ENCODE measurements around the gene MYRF. TPM values are rescaled to one million over a fixed set of nuclear protein-coding genes. Genes with fewer than 3 reads are reported as not detected.
A peak's percentile ranks its signal among the peaks of the same experiment; 100 is the strongest.

The MYRF gene
- total RNA-seq, 1 donor from 2014 or later, result 0.30 TPM

- peak; percentile 57 for DNase-seq
Measured at GRCh38 chr11:61718621-61719302, 33.7 kb upstream of the MYRF start.

- DNase-seq, result no peak
Measured at GRCh38 chr11:61719978-61720377, 32.5 kb upstream of the MYRF start.

DNA sequence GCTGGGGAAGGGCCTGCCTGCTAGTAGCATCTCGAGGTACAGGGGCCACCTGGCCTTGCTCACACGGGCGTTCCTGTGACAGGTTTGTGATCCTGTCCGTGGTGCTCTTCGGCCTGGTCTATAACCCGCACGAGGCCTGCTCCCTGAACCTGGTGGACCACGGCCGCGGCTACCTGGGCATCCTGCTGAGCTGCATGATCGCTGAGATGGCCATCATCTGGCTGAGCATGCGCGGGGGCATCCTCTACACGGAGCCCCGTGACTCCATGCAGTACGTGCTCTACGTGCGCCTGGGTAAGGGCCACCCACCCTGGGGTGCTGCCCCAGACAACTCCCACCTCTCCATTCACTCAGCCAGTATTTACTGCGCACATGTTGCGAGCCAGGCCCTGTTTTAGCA lies 31.8 kb upstream of the MYRF start:
- no peak for DNase-seq

- DNase-seq, result no peak
Measured at GRCh38 chr11:61724437-61724836, 28.0 kb upstream of the MYRF start.

GRCh38 chr11:61725781-61726231 lies 26.6 kb upstream of the MYRF start:
- no peak for DNase-seq

DNA sequence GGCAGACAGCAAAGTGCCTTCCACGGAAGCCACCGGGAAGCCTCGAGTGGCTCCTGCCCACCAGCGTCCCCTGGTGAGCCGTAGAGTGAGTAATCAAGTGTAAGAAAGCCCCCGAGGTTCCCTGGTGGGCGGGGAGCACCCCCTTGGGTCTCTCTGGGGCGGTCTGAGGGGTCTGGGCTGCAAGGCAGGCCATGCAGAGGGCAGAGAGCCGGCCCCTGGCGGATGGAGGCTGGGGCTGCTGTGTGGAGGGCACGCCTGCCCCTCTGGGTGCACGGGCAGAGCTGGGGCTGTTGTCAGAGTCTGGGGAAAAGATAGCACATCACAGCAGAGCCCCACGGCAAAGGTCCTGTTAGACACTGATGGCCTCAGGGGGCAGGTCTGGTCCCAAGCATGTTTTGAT lies 25.7 kb upstream of the MYRF start:
- DNase-seq, result no peak

GRCh38 chr11:61727401-61727811 lies 25.0 kb upstream of the MYRF start:
- no peak for DNase-seq

GRCh38 chr11:61728066-61728939 lies 24.1 kb upstream of the MYRF start:
- DNase-seq, result no peak

GRCh38 chr11:61728940-61729219 lies 23.6 kb upstream of the MYRF start:
- no peak for DNase-seq

DNA sequence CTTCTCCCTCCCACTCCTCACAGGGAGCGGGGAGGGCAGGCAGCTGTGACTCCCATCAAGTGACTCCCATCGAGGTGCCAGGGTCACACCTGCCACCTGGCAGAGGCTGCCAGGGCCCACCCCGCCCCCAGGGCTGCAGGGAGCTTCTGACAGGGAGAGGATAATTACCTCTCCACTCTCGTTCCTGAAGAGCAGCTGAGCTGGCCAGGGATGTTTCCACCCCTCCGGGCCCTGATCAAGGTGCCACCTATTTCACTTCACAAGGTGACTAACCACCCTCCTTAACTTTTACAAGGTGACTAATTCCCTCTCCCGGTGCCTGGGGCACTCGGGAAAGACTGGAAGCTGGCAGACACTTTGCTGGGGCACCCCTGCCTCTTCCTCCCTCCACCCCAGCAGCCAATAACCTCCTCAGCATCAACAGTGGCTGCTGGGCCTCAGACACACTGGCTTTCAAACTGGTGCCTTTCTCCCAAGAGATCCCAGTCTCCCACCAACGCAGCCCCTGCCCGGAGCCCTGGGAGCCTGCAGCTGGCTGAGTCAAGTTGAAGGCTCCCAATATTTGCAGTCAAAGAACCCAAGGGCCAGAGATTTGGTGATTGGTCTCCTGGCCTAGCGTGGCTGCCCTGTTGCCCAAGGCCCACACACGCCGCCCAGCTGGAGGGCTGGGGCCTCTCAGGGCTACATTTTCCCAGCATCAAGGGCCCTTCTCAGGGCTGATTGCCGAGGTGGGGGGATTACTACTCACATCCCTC lies 22.0 kb upstream of the MYRF start:
- no peak for DNase-seq

- DNase-seq, result no peak
Measured at GRCh38 chr11:61731211-61731951, 21.1 kb upstream of the MYRF start.

GRCh38 chr11:61731952-61732675 lies 20.3 kb upstream of the MYRF start:
- DNase-seq, result no peak

DNA sequence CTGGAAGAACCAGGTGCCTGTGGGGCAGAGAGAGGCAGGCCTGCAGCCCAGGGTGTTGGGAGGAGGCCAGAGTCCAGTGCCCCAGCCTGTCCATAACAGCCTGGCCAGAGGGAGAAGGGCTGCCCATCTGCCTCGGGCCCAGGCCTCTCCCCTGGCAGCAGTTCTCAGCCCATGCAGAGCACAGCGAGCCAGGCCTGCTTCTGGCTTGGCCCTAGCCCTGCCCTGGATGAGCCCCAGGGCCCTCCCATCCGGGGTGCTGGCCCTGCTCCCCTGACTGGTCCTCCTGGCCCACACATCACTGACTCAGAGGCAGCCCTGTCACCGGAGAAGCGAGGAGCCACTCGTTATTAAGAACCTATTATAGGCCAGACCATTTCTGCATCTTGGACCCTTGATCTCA lies 19.7 kb upstream of the MYRF start:
- DNase-seq, result no peak

DNA sequence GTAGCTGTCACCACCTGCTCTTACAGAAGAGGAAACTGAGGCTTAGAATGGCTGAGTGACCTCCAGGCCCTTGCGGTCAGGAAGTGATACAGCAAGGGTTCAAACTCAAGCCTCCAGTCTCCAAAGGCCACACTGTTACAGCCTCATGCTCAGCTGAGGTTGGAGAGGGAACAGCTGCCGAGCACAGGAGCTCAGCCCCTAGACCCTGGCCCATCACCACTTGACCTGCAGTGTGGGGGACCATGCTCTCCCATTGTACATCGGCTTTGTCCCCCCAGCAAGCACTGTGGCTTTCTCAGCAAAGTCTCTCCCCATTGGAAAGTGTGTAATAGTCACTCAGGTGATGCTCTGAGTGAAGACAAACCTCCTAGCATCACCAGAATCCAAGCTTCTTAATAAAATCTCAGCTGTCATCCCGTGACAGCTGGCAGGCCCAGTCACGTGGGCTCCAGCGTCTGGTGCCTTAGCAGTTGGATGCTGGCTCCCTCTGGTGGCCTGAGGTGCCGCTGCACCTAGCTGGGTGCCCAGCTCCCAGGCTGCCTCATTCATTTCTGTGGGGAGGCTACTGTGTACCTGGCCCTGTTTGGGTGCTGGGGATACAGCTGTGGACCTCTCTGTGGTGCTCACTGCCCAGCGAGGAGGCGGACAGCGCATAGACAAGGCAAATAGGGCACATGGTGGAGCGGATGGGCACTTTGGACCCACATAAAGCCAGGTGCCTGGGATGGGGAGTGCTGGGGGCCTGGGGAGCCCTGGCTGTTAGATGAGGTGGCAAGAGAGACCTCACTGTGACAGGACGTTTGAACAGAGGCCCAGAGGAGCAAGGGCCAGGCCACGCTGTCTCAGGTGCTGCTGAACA lies 19.1 kb upstream of the MYRF start:
- DNase-seq, result peak; percentile 81

DNA sequence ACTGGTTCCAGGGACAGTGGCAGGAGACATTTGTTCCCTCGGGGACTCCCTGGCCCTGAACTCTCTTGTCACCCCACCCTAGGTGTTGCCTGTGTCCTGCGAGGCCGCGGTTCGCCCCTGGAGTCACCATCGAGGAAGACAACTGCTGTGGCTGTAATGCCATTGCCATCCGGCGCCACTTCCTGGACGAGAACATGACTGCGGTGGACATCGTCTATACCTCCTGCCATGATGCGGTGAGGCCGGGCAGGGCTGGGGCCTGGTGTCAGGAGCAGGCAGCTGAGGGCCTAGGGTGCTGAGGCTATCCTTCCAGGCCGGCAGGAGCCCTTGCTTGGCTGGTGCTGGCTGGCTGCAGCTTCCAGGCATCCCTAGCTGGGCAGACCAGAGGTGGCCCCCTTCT lies 17.7 kb upstream of the MYRF start:
- DNase-seq, result no peak

- no peak for DNase-seq
Measured at GRCh38 chr11:61735391-61735790, 17.0 kb upstream of the MYRF start.

- no peak for DNase-seq
Measured at GRCh38 chr11:61736310-61736709, 16.1 kb upstream of the MYRF start.

GRCh38 chr11:61737131-61737530 lies 15.3 kb upstream of the MYRF start:
- no peak for DNase-seq

- DNase-seq, result no peak
Measured at GRCh38 chr11:61737636-61738386, 14.6 kb upstream of the MYRF start.

DNA sequence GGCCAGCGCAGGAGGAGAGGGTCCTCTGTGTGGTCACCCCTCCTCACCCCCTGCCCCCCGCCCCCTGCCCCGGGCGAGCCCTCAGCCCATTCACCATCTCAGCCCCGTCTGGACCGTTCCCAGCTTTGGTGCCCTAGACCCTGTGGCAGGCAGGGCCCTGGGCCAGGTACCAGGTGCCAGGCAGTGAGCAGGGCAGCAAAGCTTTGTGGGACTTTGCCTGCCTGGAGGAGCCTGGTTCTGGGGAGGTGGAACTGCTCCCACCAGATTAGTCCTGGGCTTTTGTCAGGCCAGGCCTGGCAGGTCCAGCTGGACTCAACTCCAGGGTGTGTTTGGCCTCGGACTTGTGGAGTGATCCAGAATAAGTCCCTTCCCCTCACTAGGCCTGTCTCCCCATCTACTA lies 13.7 kb upstream of the MYRF start:
- DNase-seq, result no peak
